HG03565 (cell line): ENCODE measurements around the gene CCDC117.
"Not testable (repeated sequence)": the region's sequence is repeated elsewhere in the genome, so short reads cannot be mapped to it uniquely, and the experiment has no call there.

Experiments used
- ATAC-seq: cut with Tn5 transposase; IDR thresholded peaks from one replicate; pipeline ENCODE4 v1.9.1; 2021; ENCODE audit warnings: mild to moderate bottlenecking, moderate library complexity; ENCODE audit not compliant: unreplicated experiment

The CCDC117 gene

GRCh38 chr22:28824455-28824854 is 52.0 kb downstream of the CCDC117 start:
- ATAC-seq: not testable (repeated sequence)

GRCh38 chr22:28826430-28826829 is 53.9 kb downstream of the CCDC117 start:
- not testable (repeated sequence) for ATAC-seq

- ATAC-seq: no peak
Observed at GRCh38 chr22:28826921-28827320, 54.4 kb downstream of the CCDC117 start.

- no peak for ATAC-seq
Observed at GRCh38 chr22:28829358-28830181, 57.1 kb downstream of the CCDC117 start.

GRCh38 chr22:28830441-28830840 is 57.9 kb downstream of the CCDC117 start:
- ATAC-seq: no peak

- no peak for ATAC-seq
Observed at GRCh38 chr22:28831140-28832072, 58.9 kb downstream of the CCDC117 start.

- ATAC-seq: no peak
Observed at GRCh38 chr22:28832731-28833130, 60.2 kb downstream of the CCDC117 start.

GRCh38 chr22:28833276-28833923 is 60.9 kb downstream of the CCDC117 start:
- no peak for ATAC-seq

- ATAC-seq: no peak
Observed at GRCh38 chr22:28835630-28836189, 63.2 kb downstream of the CCDC117 start.

GRCh38 chr22:28837640-28838039 is 65.1 kb downstream of the CCDC117 start:
- ATAC-seq: no peak
